ENCODE results near the gene TNPO2.

Gene TNPO2

GRCh38 chr19:12675399-12675798 lies 48.3 kb downstream of the TNPO2 start:
- ChIA-PET POLR2A (no interaction called here), CTCF (interaction anchor here (0.9 to 12.2 kb wide), 7 partner anchors 10 to 173 kb away, joined by 3 to 224 read pairs (median 11); no protein-coding TSS in a partner anchor)
- TF ChIP-seq CTCF (IDR thresholded peaks at IDR 0.05; ENCODE audit: insufficient read depth, low read length, missing control alignments), result no peak
- DNase-seq (ENCODE audit: low read depth, low spot score), result no peak
- H3K4me3 ChIP-seq (ENCODE audit: low read depth, low read length), result no peak overlapping the region

GRCh38 chr19:12672744-12673143 lies 51.0 kb downstream of the TNPO2 start:
- POLR2A ChIA-PET, result no interaction called here
- no peak overlapping the region for H3K4me3 ChIP-seq (ENCODE audit: low read depth, low read length)
- CTCF ChIA-PET, result interaction anchor here (0.7 to 12.2 kb wide), 29 partner anchors 8 to 1015 kb away, joined by 3 to 224 read pairs (median 6); partner anchors contain the start of genes DHPS, ZNF433, ZNF490 and ZNF791
- no peak for TF ChIP-seq CTCF (IDR thresholded peaks at IDR 0.05; ENCODE audit: insufficient read depth, low read length, missing control alignments)
- DNase-seq (ENCODE audit: low read depth, low spot score), result no peak

GRCh38 chr19:12670159-12670928 lies 53.4 kb downstream of the TNPO2 start:
- POLR2A ChIA-PET, result interaction anchor here (1.2 to 1.4 kb wide), 2 partner anchors 59 to 107 kb away, joined by 3 to 4 read pairs; partner anchors contain the start of genes ZNF490 and ZNF791
- no peak for TF ChIP-seq CTCF (IDR thresholded peaks at IDR 0.05; ENCODE audit: insufficient read depth, low read length, missing control alignments)
- peak overlapping the region; percentile 95 for H3K4me3 ChIP-seq (ENCODE audit: low read depth, low read length)
- CTCF ChIA-PET, result interaction anchor here (1.0 to 12.2 kb wide), 8 partner anchors 8 to 579 kb away, joined by 3 to 224 read pairs (median 6); partner anchors contain the start of gene DHPS
- no peak for DNase-seq (ENCODE audit: low read depth, low spot score)

GRCh38 chr19:12669270-12670158 lies 54.2 kb downstream of the TNPO2 start:
- DNase-seq (ENCODE audit: low read depth, low spot score), result no peak
- TF ChIP-seq CTCF (IDR thresholded peaks at IDR 0.05; ENCODE audit: insufficient read depth, low read length, missing control alignments), result no peak
- peak overlapping the region; percentile 95 for H3K4me3 ChIP-seq (ENCODE audit: low read depth, low read length)
- POLR2A ChIA-PET, result interaction anchor here (0.6 to 1.4 kb wide), 4 partner anchors 12 to 106 kb away, joined by 3 to 5 read pairs (median 4); partner anchors contain the start of genes DHPS, ZNF490 and ZNF791
- CTCF ChIA-PET, result interaction anchor here (1.0 to 12.2 kb wide), 9 partner anchors 8 to 578 kb away, joined by 3 to 224 read pairs (median 3); partner anchors contain the start of gene DHPS

- ChIA-PET POLR2A (interaction anchor here (1.2 to 1.4 kb wide), 3 partner anchors 12 to 105 kb away, joined by 3 to 4 read pairs (median 4); partner anchors contain the start of genes DHPS, ZNF490 and ZNF791), CTCF (interaction anchor here (1.0 to 2.0 kb wide), 7 partner anchors 9 to 105 kb away, joined by 3 to 11 read pairs (median 4); partner anchors contain the start of gene DHPS)
- no peak for DNase-seq (ENCODE audit: low read depth, low spot score)
- no peak for TF ChIP-seq CTCF (IDR thresholded peaks at IDR 0.05; ENCODE audit: insufficient read depth, low read length, missing control alignments)
- peak overlapping the region; percentile 95 for H3K4me3 ChIP-seq (ENCODE audit: low read depth, low read length)
Measured at GRCh38 chr19:12668932-12669269, 54.8 kb downstream of the TNPO2 start.
